GM13976 (cell line): ENCODE measurements around the gene TBC1D1.

ENCODE experiments used
- DNase-seq: peaks from one replicate; pipeline ENCODE4 v3.0.0; 2012; ENCODE audit warnings: low spot score
- in situ Hi-C: fragments of 300-500 bp; cut with MboI; formaldehyde crosslinking; loops from one replicate; pipeline ENCODE4 v1.12.0; 2022; ENCODE audit warnings: low sequenced_read_pairs, mixed read lengths, inconsistent platforms; ENCODE audit not compliant: unreplicated experiment
- TF ChIP-seq, protein P1 (sequence below): IDR thresholded peaks from 2 replicates; pipeline ENCODE4 v1.5.1; 2012; ENCODE audit warnings: borderline replicate concordance, mild to moderate bottlenecking; ENCODE audit not compliant: insufficient read depth; ENCODE audit errors: extremely low read depth, missing control alignments, control extremely low read depth

The TBC1D1 gene

GRCh38 chr4:37994569-37994968 lies 103.7 kb downstream of the TBC1D1 start:
- TF ChIP-seq, protein P1, sequence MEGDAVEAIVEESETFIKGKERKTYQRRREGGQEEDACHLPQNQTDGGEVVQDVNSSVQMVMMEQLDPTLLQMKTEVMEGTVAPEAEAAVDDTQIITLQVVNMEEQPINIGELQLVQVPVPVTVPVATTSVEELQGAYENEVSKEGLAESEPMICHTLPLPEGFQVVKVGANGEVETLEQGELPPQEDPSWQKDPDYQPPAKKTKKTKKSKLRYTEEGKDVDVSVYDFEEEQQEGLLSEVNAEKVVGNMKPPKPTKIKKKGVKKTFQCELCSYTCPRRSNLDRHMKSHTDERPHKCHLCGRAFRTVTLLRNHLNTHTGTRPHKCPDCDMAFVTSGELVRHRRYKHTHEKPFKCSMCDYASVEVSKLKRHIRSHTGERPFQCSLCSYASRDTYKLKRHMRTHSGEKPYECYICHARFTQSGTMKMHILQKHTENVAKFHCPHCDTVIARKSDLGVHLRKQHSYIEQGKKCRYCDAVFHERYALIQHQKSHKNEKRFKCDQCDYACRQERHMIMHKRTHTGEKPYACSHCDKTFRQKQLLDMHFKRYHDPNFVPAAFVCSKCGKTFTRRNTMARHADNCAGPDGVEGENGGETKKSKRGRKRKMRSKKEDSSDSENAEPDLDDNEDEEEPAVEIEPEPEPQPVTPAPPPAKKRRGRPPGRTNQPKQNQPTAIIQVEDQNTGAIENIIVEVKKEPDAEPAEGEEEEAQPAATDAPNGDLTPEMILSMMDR: no peak
- in situ Hi-C loops: no loop called here
- peak; percentile 45 for DNase-seq

GRCh38 chr4:37995299-37995821 lies 104.5 kb downstream of the TBC1D1 start:
- DNase-seq: no peak
- TF ChIP-seq, protein P1: no peak
- in situ Hi-C loops: no loop called here

GRCh38 chr4:37995981-37996775 lies 105.3 kb downstream of the TBC1D1 start:
- in situ Hi-C loops: no loop called here
- TF ChIP-seq, protein P1: no peak
- DNase-seq: no peak

DNA sequence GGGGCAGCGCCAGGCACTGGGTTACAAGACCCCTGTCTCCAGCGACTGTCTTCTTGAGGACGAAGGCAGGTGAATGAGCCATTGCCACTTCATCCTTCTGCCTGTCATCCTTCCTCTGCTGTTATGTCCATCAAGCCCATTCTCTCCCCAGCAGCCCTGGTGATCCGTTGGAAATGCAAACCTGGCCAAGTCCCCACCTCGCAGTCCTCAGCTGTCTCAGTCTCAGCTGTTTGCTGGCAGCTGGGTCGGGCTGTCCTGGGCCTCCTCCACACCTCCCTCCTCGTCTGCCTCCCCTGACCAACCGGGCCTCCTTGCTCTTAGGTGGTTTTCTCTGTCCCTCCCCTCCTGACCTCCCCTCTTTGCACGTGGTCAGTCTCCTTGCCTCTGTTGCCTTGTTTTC lies 107.3 kb downstream of the TBC1D1 start:
- no peak for DNase-seq
- in situ Hi-C loops: no loop called here
- TF ChIP-seq, protein P1: no peak

- TF ChIP-seq, protein P1: no peak
- no peak for DNase-seq
- in situ Hi-C loops: no loop called here
These were observed 108.3 kb downstream of the TBC1D1 start for GRCh38 chr4:37999000-37999716.

DNA sequence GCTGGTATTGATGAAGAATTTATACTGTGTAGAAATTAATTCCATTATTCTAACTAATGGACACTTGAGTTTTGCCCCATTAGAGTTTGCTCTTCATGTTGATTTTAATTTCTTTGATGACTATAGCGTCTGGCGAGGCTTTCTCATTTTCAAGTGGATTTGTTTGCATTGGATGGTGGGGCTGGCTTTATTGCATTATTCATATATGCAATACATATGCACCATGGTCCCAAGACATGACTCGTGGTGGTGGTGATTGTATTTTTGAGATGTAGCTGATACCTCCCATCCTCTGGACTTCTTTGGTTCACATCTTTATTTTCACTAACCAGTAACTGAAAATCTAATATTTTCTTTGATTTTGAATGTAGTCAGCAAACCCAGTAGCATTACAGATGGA lies 109.1 kb downstream of the TBC1D1 start:
- in situ Hi-C loops: no loop called here
- DNase-seq: no peak
- TF ChIP-seq, protein P1: no peak
